ENCODE data around the gene UVRAG.

DNA sequence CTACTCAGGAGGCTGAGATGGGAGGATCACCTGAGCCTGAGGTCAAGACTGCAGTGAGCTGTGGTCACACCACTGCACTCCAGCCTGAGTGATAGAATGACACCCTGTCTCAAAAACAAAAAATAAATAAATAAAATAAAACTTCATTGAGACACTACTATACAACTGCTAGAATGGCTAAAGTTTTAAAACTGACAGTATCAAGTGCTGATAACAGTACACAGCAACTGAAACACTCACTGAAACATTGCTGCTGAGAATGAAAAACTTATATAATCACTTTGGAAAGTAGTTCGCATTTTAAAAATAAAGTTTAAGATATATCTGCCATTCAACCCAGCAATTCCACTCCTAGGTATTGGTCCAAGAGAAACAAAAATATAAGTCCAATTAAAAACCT lies 290.6 kb downstream of the UVRAG start:
- TF ChIP-seq, protein P1, sequence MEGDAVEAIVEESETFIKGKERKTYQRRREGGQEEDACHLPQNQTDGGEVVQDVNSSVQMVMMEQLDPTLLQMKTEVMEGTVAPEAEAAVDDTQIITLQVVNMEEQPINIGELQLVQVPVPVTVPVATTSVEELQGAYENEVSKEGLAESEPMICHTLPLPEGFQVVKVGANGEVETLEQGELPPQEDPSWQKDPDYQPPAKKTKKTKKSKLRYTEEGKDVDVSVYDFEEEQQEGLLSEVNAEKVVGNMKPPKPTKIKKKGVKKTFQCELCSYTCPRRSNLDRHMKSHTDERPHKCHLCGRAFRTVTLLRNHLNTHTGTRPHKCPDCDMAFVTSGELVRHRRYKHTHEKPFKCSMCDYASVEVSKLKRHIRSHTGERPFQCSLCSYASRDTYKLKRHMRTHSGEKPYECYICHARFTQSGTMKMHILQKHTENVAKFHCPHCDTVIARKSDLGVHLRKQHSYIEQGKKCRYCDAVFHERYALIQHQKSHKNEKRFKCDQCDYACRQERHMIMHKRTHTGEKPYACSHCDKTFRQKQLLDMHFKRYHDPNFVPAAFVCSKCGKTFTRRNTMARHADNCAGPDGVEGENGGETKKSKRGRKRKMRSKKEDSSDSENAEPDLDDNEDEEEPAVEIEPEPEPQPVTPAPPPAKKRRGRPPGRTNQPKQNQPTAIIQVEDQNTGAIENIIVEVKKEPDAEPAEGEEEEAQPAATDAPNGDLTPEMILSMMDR (IDR thresholded peaks at IDR 0.05) = no peak
- no peak for TF ChIP-seq POLR2AphosphoS5 (IDR thresholded peaks at IDR 0.05; ENCODE audit: insufficient read depth in 1 of 2, low read depth in 1 of 2)
